Right lobe of liver (tissue), 4 donors: Measurements from ENCODE around the gene FGGY.
A peak's percentile ranks its signal among the peaks of the same experiment; 100 is the strongest.

Source experiments
- POLR2A ChIP-seq: fragments of 450-650 bp; IDR thresholded peaks from one replicate; pipeline ENCODE4 v1.6.1; 2017; ENCODE audit warnings: antibody characterized with exemption, mild to moderate bottlenecking
- TF ChIP-seq, protein P1 (sequence below), 4 donors: fragments of 200-600 bp in 3 of 4; fragments of 450-650 bp in 1 of 4; IDR thresholded peaks; one replicate each; pipeline versions ENCODE4 v1.5.1 to v1.8.0; 2016 to 2022; ENCODE audit warnings: antibody characterized with exemption in 4 of 4, mild to moderate bottlenecking in 2 of 4
- donor health status: DM: no; HTN: no; CAD: no.
- donor health status: DM: no; HTN: no; CAD: no.
- donor health status: DM: no; HTN: yes; CAD: no.

DNA sequence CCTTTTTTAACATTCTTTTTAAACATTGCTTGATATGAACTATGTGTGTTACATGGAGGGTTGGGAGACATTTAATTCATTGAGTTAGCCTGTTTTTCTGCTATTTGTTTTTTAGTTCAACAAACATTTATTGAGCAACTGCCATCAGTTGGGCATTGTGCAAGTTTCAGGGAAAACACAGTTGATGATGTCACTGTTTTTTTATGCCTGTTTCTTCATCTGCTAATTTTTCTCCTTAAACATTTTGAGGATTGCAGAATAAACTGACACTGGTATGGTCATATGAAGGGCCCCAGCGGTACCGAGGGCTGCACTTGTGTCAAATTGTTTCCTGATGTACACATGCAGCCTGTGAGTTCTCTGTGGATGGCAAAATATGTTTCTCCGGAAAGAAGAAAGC, 253.0 kb downstream of the FGGY start:
- TF ChIP-seq, protein P1, sequence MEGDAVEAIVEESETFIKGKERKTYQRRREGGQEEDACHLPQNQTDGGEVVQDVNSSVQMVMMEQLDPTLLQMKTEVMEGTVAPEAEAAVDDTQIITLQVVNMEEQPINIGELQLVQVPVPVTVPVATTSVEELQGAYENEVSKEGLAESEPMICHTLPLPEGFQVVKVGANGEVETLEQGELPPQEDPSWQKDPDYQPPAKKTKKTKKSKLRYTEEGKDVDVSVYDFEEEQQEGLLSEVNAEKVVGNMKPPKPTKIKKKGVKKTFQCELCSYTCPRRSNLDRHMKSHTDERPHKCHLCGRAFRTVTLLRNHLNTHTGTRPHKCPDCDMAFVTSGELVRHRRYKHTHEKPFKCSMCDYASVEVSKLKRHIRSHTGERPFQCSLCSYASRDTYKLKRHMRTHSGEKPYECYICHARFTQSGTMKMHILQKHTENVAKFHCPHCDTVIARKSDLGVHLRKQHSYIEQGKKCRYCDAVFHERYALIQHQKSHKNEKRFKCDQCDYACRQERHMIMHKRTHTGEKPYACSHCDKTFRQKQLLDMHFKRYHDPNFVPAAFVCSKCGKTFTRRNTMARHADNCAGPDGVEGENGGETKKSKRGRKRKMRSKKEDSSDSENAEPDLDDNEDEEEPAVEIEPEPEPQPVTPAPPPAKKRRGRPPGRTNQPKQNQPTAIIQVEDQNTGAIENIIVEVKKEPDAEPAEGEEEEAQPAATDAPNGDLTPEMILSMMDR (IDR thresholded peaks at IDR 0.05): no peak
- TF ChIP-seq POLR2A: peak; percentile 34
